ENCODE measurements around the gene SARDH.

Gene SARDH

DNA sequence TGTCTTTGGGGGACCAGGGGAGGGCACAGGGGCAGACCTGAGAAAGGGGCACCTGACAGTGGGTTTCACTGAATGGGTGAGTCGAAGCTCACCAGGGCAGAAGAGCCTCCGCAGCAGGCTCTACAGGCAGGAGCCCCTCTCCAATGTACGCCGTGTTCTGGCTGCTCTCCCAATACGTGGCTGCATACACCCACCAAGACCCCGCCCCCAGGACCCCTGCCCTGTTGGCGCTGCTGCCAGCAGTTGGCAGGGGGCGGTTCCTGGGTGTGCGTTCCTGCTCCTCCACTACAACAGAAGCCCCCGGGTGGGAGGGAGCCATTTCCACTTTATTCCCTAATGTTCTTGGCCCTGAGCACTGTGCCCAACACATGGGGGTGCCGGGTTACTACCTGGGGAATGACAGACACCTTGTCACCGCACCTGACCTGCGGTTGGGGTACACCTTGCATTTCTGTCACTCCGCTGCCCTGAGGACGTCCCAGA, 30.3 kb downstream of the SARDH start:
- H3K27me3 ChIP-seq (ENCODE audit: control insufficient read depth in 1 of 2, insufficient read depth in 2 of 2, low read length in 2 of 2): peaks cover 0 to 4% of the 10 kb centered on the region in 2 donors
- no peaks in the 10 kb centered on the region for H3K9me3 ChIP-seq (ENCODE audit: low read length)
- H3K4me1 ChIP-seq (ENCODE audit: insufficient read depth, low read length): peaks cover 5% of the 10 kb centered on the region
- H3K9ac ChIP-seq (ENCODE audit: low read length): no peak overlapping the region
- no peaks in the 10 kb centered on the region for H3K36me3 ChIP-seq (ENCODE audit: insufficient read depth, low read length)
- H3K4me3 ChIP-seq (ENCODE audit: low read depth in 1 of 2, low read length in 2 of 2): no peak overlapping the region
- H3K27ac ChIP-seq (ENCODE audit: low read depth, low read length): no peak overlapping the region

DNA sequence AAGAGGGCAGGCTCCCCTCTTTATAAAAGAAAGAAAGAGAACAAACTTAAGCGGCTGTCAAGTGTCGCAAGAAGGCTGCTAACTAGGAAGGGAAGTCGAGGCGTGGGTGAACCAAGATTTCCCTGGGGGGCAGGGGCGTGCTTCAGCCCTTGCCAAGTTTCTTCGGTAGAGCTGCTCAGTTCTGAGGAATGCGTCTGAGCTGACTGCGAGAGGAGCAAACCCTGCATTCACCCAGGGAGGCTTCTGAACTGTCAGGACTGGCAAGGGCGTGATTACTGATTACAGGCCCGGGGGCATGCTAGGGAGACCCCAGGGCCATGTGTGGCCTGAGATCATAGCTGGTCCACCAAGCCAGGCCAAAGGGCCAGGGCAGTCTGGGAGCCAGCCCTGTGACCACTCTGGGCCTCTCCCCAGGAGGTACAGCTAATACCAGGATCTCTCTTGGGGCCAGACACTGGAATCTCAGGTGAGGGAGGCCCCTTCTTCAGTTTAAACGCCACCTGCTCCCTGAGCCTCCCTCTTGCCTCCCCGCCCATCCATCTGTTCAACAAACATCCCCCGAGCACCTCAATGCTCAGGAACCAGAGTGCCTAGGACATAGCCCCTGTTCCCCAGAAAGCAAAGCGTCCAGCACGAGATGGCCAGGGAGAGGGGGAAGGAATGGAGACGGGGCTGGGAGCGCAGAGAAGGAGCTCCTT, 30.9 kb downstream of the SARDH start:
- H3K4me1 ChIP-seq (ENCODE audit: insufficient read depth, low read length): peaks cover 10% of the 10 kb centered on the region
- H3K9ac ChIP-seq (ENCODE audit: low read length): no peak overlapping the region
- H3K36me3 ChIP-seq (ENCODE audit: insufficient read depth, low read length): no peaks in the 10 kb centered on the region
- peaks cover 0 to 5% of the 10 kb centered on the region in 2 donors for H3K27me3 ChIP-seq (ENCODE audit: control insufficient read depth in 1 of 2, insufficient read depth in 2 of 2, low read length in 2 of 2)
- H3K9me3 ChIP-seq (ENCODE audit: low read length): no peaks in the 10 kb centered on the region
- no peak overlapping the region for H3K27ac ChIP-seq (ENCODE audit: low read depth, low read length)
- no peak overlapping the region for H3K4me3 ChIP-seq (ENCODE audit: low read depth in 1 of 2, low read length in 2 of 2)

DNA sequence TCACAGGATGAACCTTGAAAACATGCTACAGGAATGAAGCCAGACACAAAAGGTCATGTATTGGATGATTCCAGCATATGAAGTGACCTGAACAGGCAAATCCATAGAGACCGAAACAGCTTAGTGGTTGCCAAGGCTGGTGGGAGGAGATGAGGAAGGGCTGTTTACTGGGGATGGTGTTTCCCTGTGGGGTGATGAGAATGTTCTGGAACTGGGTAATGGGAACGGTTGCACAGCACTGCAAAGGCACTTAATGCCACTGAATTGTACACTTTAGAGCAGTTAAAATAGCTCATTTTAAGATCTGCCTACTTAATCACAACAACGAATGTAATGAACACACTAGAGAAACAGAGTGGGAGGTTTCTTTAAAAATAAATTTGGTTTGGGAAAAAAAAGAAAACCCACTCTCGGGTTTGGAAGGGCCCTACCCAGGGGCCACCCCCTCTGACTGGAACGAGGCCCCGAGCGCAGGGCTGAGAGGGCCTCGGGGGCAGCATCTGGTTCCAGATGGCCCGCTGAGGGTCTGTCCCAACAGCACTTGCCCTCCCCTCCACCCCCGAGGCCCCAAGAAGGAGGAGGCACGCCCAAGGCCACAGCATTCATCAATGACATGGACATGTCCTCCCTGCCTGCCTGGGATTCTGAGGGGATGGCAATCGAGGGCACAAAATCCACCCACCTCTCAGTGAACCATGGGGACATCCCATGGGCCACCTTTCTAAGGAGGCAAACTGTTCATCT, 31.7 kb downstream of the SARDH start:
- Histone ChIP-seq H3K36me3 (ENCODE audit: insufficient read depth, low read length) (no peaks in the 10 kb centered on the region), H3K9ac (ENCODE audit: low read length) (no peak overlapping the region), H3K9me3 (ENCODE audit: low read length) (no peaks in the 10 kb centered on the region), H3K4me1 (ENCODE audit: insufficient read depth, low read length) (peaks cover 10% of the 10 kb centered on the region), H3K27ac (ENCODE audit: low read depth, low read length) (no peak overlapping the region), H3K27me3 (ENCODE audit: control insufficient read depth in 1 of 2, insufficient read depth in 2 of 2, low read length in 2 of 2) (peaks cover 0 to 5% of the 10 kb centered on the region in 2 donors), H3K4me3 (ENCODE audit: low read depth in 1 of 2, low read length in 2 of 2) (no peak overlapping the region)

DNA sequence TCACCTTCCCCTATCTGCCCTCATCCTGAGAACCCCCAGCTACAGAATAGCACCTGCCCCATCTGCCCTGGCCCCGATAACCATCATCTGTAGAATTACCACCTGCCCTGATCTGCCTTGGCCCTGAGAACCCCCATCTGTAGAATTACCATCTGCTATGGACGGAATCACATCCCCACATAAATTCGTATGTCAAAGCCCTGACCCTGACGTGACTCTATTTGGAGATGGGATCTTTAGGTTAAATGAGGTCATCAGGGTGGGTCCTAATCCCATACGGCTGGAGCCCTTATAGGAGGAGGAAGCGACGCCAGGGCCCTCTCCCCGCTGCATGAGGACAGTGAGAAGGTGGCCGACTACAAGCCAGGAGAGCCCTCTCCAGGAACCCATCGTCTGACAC, 32.6 kb downstream of the SARDH start:
- no peak overlapping the region for H3K4me3 ChIP-seq (ENCODE audit: low read depth in 1 of 2, low read length in 2 of 2)
- no peak overlapping the region for H3K27ac ChIP-seq (ENCODE audit: low read depth, low read length)
- no peaks in the 10 kb centered on the region for H3K36me3 ChIP-seq (ENCODE audit: insufficient read depth, low read length)
- peaks cover 0 to 5% of the 10 kb centered on the region in 2 donors for H3K27me3 ChIP-seq (ENCODE audit: control insufficient read depth in 1 of 2, insufficient read depth in 2 of 2, low read length in 2 of 2)
- no peak overlapping the region for H3K9ac ChIP-seq (ENCODE audit: low read length)
- no peaks in the 10 kb centered on the region for H3K9me3 ChIP-seq (ENCODE audit: low read length)
- H3K4me1 ChIP-seq (ENCODE audit: insufficient read depth, low read length): peaks cover 10% of the 10 kb centered on the region

DNA sequence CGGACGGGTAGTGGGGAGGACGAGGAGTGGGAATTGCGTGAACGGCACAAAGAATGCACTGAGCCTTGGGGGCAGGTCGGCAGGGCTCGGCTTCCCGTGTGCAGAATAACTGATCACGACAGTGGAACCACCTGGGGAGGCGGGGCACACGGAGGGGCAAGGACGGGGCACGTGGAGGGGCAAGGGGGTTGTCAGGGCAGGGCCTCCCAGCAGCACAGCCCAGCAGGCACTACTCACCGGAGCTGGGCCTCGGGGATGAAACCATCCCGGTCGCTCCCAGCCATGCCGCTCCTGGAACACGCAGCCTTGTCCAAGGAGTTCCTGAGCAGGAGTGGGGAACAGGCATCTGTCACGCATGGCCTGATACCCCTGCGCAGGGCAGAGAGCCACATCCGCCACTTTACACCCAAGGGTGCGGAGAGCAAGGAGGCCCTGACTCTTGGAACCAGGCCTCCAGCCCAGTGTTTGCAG, 33.4 kb downstream of the SARDH start:
- H3K4me3 ChIP-seq (ENCODE audit: low read depth in 1 of 2, low read length in 2 of 2): no peak overlapping the region
- no peaks in the 10 kb centered on the region for H3K36me3 ChIP-seq (ENCODE audit: insufficient read depth, low read length)
- peaks cover 10% of the 10 kb centered on the region for H3K4me1 ChIP-seq (ENCODE audit: insufficient read depth, low read length)
- H3K9me3 ChIP-seq (ENCODE audit: low read length): no peaks in the 10 kb centered on the region
- H3K27ac ChIP-seq (ENCODE audit: low read depth, low read length): no peak overlapping the region
- no peak overlapping the region for H3K9ac ChIP-seq (ENCODE audit: low read length)
- peaks cover 0 to 5% of the 10 kb centered on the region in 2 donors for H3K27me3 ChIP-seq (ENCODE audit: control insufficient read depth in 1 of 2, insufficient read depth in 2 of 2, low read length in 2 of 2)

DNA sequence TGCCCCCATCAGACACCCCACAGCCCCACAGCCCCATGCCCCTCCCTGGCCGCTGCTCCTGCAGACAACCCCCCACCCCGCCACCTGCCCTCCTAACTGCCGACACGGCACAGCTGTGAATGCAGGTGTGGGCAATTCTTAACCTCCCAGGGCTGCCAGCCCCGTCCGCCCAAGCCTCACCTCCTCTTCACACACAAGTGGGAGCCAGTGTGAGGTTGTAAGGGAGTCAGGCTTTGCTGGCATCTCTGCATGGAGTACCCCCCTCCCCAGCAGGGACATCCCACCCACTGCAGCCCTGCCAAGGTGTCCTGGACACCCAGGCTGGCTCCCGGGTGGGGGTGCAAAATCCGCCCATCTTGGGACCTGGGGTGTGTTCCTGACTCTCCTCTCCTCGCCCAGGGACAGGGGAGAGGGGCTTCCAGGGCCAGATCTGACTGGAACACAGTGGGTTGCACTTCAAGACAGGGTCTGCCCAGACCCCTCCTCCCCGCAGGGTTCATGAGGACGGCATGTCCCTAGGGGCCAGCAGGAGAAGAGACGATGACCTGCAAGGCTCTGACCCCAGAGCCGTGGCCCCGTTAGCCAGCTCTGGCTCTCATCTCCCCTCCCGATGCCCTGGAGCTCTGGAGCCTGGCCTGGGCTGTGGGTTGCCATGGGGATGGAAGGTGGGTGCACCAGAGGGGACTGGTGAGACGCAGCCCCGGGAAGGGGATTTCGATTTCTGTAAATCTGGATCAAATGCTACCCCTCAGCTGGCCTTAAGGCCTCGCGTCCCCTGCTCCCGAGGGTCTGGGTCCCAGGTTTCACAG, 34.4 kb downstream of the SARDH start:
- Histone ChIP-seq H3K4me1 (ENCODE audit: insufficient read depth, low read length) (peaks cover 10% of the 10 kb centered on the region), H3K36me3 (ENCODE audit: insufficient read depth, low read length) (no peaks in the 10 kb centered on the region), H3K27me3 (ENCODE audit: control insufficient read depth in 1 of 2, insufficient read depth in 2 of 2, low read length in 2 of 2) (peaks cover 0 to 5% of the 10 kb centered on the region in 2 donors), H3K27ac (ENCODE audit: low read depth, low read length) (no peak overlapping the region), H3K4me3 (ENCODE audit: low read depth in 1 of 2, low read length in 2 of 2) (peak overlapping the region in 1 of 2 donors; percentile 14), H3K9ac (ENCODE audit: low read length) (no peak overlapping the region), H3K9me3 (ENCODE audit: low read length) (no peaks in the 10 kb centered on the region)

DNA sequence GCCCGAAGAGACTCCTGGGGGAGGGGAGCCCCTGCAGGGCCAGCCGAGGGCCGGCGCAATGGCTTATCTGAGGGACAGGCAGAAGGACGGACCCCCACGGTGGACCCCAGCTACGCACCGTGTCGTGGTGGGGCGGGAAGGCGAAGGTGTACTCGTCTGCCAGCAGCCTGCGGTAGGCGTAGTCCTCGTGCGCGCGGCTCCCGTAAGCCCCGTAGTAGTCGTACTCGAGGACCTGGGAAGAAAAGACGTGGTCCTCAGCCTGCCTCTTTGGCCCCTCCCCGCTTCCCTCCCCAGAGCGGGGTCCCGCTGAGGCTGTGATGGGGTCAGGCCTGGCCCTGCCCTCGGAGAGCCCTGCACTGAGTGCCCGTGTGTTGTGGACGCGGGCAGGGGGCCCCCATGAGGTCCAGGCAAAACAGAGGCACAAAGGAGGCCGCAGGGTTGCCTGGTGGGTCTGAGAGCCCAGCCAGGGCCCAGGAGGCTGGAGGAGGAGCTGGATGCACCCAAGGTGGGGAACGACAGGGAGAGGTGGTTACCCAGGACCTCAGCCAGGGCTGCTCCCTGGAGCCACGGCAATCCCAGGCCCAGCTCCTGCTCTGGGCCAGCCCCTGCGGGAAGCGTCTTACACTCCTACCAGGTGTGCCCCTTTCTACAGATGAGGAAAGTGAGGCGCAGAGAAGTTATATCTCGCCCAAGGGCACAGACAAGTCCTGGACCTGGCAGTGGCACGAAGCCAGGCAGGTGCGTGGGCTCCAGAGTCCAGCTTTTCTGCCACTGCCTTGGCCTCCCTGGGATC, 35.2 kb downstream of the SARDH start:
- peak overlapping the region; percentile 59 to 61 for H3K4me3 ChIP-seq (ENCODE audit: low read depth in 1 of 2, low read length in 2 of 2)
- H3K4me1 ChIP-seq (ENCODE audit: insufficient read depth, low read length): peaks cover 10% of the 10 kb centered on the region
- H3K36me3 ChIP-seq (ENCODE audit: insufficient read depth, low read length): no peaks in the 10 kb centered on the region
- no peaks in the 10 kb centered on the region for H3K9me3 ChIP-seq (ENCODE audit: low read length)
- H3K27ac ChIP-seq (ENCODE audit: low read depth, low read length): peak overlapping the region; percentile 50
- H3K9ac ChIP-seq (ENCODE audit: low read length): no peak overlapping the region
- peaks cover 0 to 5% of the 10 kb centered on the region in 2 donors for H3K27me3 ChIP-seq (ENCODE audit: control insufficient read depth in 1 of 2, insufficient read depth in 2 of 2, low read length in 2 of 2)

DNA sequence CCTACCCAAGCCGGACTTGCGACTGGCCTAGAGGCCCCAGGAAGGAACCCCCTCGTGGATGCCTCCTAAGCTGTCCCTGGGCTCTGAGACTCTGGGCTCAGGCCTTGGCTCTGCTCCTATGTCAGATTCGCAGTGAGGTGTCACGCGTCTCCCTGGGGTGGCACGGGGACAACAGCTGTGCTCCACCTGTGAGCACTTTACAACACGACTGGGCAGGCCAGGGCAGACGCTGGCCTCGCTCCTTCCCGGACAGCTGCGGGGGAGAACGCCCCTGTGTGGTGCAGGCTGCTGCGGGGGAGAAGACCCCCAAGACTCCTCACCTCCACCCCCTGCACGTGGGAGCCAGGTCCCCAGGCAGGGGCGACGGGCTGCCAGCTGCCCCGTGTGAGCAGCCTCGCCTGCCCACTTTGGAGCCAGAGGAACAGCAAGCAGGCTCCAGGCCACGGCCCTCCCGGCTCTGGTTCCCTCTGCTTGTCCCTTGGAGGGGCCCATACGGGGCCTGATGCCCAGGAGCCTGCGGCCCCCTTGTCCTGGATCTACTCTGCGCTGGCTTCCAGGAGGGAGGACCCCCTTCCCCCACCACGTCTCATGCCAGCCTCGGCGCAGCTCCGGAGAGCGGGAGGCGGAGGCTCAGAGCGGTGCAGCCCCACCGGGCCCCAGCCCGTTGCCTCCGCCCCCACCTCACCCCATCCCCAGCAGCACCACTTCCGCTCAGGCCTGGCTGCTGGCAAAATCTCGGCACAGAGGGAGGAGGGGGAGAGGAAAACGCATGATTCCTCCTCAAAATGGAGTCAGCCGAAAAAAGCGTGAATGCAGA, 36.0 kb downstream of the SARDH start:
- Histone ChIP-seq H3K4me1 (ENCODE audit: insufficient read depth, low read length) (peaks cover 10% of the 10 kb centered on the region), H3K9me3 (ENCODE audit: low read length) (no peaks in the 10 kb centered on the region), H3K36me3 (ENCODE audit: insufficient read depth, low read length) (no peaks in the 10 kb centered on the region), H3K9ac (ENCODE audit: low read length) (no peak overlapping the region), H3K27ac (ENCODE audit: low read depth, low read length) (peak overlapping the region; percentile 50), H3K27me3 (ENCODE audit: control insufficient read depth in 1 of 2, insufficient read depth in 2 of 2, low read length in 2 of 2) (peaks cover 0 to 5% of the 10 kb centered on the region in 2 donors), H3K4me3 (ENCODE audit: low read depth in 1 of 2, low read length in 2 of 2) (peak overlapping the region; percentile 59 to 61)

DNA sequence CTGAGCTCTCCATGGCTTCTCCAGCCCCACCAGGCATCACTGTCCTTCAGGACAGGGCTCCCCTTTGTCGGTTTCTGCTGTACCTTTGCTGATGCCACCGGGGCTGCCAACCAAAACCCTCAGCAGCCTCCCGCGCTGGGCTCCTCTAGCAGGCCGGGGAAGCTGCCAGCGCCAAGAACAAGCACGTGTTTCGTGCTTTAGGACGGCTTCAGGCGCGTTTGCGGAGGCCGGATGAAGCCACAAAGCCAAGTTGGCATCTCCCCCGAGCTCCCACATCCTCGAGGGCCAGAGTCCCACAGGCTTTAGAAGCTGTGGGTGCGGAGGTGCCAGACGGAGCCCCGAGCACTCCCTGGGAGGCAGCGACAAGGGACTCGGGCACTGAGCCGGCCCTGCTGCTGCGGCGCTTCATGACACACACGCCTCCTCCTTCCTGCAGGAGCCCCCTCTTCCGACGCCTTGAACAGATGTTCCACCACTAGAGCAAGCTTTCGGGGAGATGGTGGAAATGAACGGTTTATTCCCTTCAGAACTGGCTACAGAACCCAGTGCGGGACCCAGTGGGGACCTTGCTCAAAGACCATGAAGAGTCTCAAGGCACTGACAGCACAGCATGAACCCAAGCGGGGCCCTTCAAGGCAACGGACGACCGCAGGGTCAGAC, 36.7 kb downstream of the SARDH start:
- H3K4me3 ChIP-seq (ENCODE audit: low read depth in 1 of 2, low read length in 2 of 2): no peak overlapping the region
- peaks cover 0 to 5% of the 10 kb centered on the region in 2 donors for H3K27me3 ChIP-seq (ENCODE audit: control insufficient read depth in 1 of 2, insufficient read depth in 2 of 2, low read length in 2 of 2)
- H3K9ac ChIP-seq (ENCODE audit: low read length): no peak overlapping the region
- peaks cover 10% of the 10 kb centered on the region for H3K4me1 ChIP-seq (ENCODE audit: insufficient read depth, low read length)
- H3K27ac ChIP-seq (ENCODE audit: low read depth, low read length): no peak overlapping the region
- no peaks in the 10 kb centered on the region for H3K36me3 ChIP-seq (ENCODE audit: insufficient read depth, low read length)
- no peaks in the 10 kb centered on the region for H3K9me3 ChIP-seq (ENCODE audit: low read length)
